HG03196 (cell line): ENCODE data around the gene DGUOK.
A peak's percentile ranks its signal among the peaks of the same experiment; 100 is the strongest.

Experiments
- ATAC-seq: cut with Tn5 transposase; IDR thresholded peaks from one replicate; pipeline ENCODE4 v1.9.1; 2021; ENCODE audit not compliant: unreplicated experiment

DGUOK gene

GRCh38 chr2:73946215-73946614 lies 19.5 kb downstream of the DGUOK start:
- ATAC-seq: no peak

GRCh38 chr2:73946666-73947065 lies 20.0 kb downstream of the DGUOK start:
- no peak for ATAC-seq

GRCh38 chr2:73947412-73948018 lies 20.8 kb downstream of the DGUOK start:
- no peak for ATAC-seq

GRCh38 chr2:73949802-73950201 lies 23.1 kb downstream of the DGUOK start:
- ATAC-seq: no peak

- no peak for ATAC-seq
Measured at GRCh38 chr2:73952499-73953446, 26.1 kb downstream of the DGUOK start.

- no peak for ATAC-seq
Measured at GRCh38 chr2:73956218-73956865, 29.7 kb downstream of the DGUOK start.

- no peak for ATAC-seq
Measured at GRCh38 chr2:73961274-73961673, 34.6 kb downstream of the DGUOK start.

GRCh38 chr2:73961823-73962615 lies 35.3 kb downstream of the DGUOK start:
- ATAC-seq: no peak

- ATAC-seq: no peak
Measured at GRCh38 chr2:73962798-73963197, 36.1 kb downstream of the DGUOK start.

- peak; percentile 47 for ATAC-seq
Measured at GRCh38 chr2:73963385-73964120, 36.9 kb downstream of the DGUOK start.

- no peak for ATAC-seq
Measured at GRCh38 chr2:73964223-73964622, 37.5 kb downstream of the DGUOK start.

GRCh38 chr2:73965053-73965452 lies 38.4 kb downstream of the DGUOK start:
- ATAC-seq: no peak

- ATAC-seq: no peak
Measured at GRCh38 chr2:73968357-73968937, 41.8 kb downstream of the DGUOK start.

GRCh38 chr2:73969356-73969755 lies 42.7 kb downstream of the DGUOK start:
- no peak for ATAC-seq

- ATAC-seq: peak; percentile 5
Measured at GRCh38 chr2:73970141-73970803, 43.6 kb downstream of the DGUOK start.

- ATAC-seq: peak; percentile 78
Measured at GRCh38 chr2:73970850-73971471, 44.3 kb downstream of the DGUOK start.

- no peak for ATAC-seq
Measured at GRCh38 chr2:73971722-73972121, 45.0 kb downstream of the DGUOK start.

- ATAC-seq: no peak
Measured at GRCh38 chr2:73972846-73973245, 46.2 kb downstream of the DGUOK start.

GRCh38 chr2:73975731-73976130 lies 49.1 kb downstream of the DGUOK start:
- ATAC-seq: no peak
